GM10266 (cell line): ENCODE results near the gene RPP25.

ENCODE experiments used
- DNase-seq: peaks from one replicate; pipeline ENCODE4 v3.0.0; 2012; ENCODE audit errors: extremely low spot score
- TF ChIP-seq, protein P1 (sequence below): IDR thresholded peaks from 2 replicates; pipeline ENCODE4 v1.5.1; 2012; ENCODE audit warnings: mild to moderate bottlenecking, low read depth; ENCODE audit not compliant: control insufficient read depth, insufficient read depth; ENCODE audit errors: missing control alignments

The RPP25 gene

DNA sequence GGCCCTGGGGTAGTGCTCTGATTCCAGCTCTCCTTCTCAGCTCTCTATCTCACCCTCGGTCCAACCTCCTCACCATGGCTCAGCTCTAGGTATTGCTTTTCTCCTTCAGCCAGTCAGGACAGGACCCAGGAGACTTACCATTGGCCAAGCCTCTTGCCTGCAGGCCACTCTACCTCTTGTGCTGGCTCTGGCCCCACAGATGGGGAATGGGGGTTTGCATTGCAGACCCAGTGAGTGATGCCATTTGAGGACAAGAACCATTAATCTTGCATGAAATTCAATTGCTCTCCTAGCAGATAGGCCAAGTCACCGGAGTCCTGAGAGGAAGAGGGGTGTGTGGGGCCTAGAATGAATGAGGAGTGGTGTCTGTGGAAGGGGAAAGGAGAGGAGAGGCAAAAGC, 6.1 kb upstream of the RPP25 start:
- DNase-seq, result no peak
- TF ChIP-seq, protein P1, sequence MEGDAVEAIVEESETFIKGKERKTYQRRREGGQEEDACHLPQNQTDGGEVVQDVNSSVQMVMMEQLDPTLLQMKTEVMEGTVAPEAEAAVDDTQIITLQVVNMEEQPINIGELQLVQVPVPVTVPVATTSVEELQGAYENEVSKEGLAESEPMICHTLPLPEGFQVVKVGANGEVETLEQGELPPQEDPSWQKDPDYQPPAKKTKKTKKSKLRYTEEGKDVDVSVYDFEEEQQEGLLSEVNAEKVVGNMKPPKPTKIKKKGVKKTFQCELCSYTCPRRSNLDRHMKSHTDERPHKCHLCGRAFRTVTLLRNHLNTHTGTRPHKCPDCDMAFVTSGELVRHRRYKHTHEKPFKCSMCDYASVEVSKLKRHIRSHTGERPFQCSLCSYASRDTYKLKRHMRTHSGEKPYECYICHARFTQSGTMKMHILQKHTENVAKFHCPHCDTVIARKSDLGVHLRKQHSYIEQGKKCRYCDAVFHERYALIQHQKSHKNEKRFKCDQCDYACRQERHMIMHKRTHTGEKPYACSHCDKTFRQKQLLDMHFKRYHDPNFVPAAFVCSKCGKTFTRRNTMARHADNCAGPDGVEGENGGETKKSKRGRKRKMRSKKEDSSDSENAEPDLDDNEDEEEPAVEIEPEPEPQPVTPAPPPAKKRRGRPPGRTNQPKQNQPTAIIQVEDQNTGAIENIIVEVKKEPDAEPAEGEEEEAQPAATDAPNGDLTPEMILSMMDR, result no peak

DNA sequence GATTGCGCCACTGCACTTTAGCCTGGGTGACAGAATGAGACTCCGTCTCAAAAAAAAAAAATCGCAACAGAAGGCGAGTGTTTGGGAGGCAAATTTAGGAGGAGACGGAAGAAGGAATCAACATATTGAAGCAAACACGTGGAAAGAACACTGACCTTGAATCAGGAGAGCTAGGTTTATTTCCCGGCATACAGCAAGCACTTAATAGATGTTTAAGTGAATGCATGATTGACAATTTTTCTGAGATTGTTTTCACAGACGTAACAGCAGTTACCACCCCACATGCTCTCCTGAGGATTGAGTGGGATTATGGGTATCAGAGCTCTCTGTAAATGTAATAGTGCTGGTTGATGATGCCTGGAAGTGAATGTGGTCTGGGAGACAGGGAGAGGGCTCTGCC, 5.6 kb upstream of the RPP25 start:
- TF ChIP-seq, protein P1, result no peak
- no peak for DNase-seq

DNA sequence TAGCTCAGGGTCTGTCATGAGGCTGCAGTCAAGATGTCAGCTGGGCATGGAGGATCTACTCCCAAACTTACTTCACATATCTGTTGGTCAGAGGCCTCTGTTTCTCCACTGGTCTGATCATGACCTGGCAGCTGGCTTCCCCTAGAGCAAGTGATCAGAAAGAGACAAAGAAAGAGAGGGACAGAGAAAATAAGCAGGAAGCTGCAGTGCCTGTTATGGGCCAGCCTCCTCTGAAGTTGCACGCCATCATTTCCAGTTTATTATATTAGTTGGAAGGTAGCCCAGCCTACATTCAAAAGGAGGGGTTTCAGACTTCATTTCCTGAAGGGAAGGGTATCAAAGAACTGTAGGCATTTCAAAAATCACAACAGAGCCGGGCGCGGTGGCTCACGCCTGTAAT, 5.0 kb upstream of the RPP25 start:
- TF ChIP-seq, protein P1, result no peak
- DNase-seq, result no peak

DNA sequence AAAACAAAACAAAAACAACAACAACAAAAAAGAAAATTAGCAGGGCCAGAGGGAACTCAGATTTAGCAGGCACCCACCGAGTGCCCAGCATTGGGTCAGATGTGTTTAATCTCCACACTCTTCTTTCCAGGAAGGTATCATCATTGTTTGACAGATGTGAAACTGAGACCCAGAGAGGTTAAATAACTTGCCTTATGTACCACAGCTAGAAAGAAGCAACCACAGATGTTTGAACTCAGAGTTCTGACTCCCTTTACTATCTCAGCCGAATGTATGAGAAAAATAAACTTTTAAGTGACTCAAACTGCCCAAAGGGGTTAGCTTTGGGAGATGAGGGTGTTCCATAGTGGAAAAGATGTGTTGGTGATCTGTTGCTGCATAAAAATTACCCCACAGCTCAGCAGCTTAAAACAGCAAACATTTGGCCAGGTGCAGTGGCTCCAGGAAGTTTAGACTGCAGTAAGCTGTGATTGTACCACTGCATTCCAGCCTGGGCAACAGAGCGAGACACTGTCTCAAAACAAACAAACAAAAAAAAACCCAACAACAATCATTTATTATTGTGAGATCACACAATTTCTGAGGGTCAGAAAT, 4.5 kb upstream of the RPP25 start:
- DNase-seq, result no peak

DNA sequence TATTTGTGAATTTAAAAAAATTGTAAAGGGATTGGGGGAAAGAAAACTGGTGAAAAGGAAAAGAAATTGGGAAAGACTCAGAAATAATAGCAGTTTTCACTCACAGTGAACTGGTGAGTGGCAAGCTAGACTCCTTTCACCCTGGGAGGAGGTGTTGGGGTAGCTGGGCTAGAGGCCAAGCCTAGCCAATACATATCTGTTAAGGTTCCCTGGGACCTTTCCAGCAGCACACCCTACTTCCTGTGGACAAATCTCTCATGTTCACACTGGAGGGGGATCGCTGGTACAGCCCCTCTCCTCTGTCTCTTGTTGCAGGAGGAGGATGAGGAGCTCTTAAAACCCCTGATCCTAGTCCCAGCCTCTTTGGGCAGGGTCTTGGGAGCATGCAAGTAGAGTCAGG, 3.7 kb upstream of the RPP25 start:
- TF ChIP-seq, protein P1, result no peak
- no peak for DNase-seq

More for the DNA sequence above, 4.5 kb upstream of the RPP25 start:
- TF ChIP-seq, protein P1, result no peak

DNA sequence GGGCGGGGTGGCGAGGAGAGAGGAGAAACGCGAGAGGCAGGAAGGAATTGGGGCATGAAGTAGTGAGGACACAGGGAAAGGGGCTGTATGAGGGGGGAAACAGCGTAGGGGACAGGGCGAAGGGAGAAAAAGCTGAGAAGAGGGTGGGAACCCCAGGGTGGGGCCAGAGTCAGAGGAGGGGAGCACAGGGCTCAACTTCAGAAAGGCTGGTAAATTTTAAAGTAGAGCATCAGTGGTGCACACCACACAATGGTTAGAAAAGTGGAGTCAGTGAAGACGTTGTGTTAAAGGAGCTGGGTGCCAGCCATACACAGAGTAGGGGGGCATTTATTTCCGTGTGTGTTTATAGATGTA, 3.0 kb upstream of the RPP25 start:
- no peak for DNase-seq
- TF ChIP-seq, protein P1, result no peak

DNA sequence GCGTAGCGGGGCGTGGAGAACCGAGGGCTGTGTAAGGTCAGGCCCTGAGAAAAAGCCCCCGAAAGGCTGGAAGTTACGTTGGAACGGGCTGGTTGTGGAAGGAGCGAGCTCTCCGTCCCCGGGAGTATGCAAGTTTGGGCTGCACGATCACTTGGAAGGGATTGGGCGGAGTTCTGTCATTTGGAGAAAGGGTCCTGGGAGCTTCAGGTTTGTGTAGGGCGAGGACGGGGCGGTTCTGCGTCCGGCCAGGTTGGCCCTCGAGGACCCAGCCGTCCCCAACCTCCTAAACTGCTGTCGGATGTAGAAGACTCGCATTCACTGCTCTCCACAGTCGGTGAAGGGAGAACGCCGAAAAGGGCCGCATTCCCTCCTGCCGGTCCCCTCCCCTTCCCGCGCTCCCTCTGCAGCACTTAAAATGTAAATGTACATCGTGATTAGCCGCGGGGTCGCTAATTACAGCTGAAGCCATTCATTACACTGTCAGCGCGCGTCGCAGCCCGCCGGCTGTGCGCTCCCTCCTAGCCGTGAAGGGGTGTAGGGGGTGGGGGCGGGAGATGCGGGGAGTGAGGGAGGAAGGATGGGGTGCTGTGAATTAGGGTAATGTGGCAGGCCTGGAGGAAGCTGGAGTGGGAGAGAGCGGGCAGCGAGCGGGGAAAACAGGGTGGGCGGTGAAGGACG, 2.5 kb upstream of the RPP25 start:
- no peak for DNase-seq
- TF ChIP-seq, protein P1, result no peak
